ENCODE results near the gene ACD.

ACD gene

DNA sequence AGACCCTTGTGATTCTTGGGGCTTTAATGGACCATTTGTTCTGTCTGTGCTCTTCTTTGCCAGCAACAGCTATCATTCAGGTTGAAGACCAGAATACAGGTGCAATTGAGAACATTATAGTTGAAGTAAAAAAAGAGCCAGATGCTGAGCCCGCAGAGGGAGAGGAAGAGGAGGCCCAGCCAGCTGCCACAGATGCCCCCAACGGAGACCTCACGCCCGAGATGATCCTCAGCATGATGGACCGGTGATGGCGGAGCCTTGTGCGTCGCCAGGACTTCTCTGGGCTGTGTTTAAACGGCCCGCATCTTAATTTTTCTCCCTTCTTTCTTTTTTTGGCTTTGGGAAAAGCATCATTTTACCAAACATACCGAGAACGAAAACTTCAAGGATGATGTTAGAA, 22.4 kb downstream of the ACD start (continued):
- TF ChIP-seq PPARA (CRISPR knock-in tag; IDR thresholded peaks at IDR 0.05; ENCODE audit: borderline replicate concordance) = no peak
- no peak for TF ChIP-seq TCF4 (CRISPR knock-in tag; IDR thresholded peaks at IDR 0.05; ENCODE audit: borderline replicate concordance)
- TF ChIP-seq, protein P1, sequence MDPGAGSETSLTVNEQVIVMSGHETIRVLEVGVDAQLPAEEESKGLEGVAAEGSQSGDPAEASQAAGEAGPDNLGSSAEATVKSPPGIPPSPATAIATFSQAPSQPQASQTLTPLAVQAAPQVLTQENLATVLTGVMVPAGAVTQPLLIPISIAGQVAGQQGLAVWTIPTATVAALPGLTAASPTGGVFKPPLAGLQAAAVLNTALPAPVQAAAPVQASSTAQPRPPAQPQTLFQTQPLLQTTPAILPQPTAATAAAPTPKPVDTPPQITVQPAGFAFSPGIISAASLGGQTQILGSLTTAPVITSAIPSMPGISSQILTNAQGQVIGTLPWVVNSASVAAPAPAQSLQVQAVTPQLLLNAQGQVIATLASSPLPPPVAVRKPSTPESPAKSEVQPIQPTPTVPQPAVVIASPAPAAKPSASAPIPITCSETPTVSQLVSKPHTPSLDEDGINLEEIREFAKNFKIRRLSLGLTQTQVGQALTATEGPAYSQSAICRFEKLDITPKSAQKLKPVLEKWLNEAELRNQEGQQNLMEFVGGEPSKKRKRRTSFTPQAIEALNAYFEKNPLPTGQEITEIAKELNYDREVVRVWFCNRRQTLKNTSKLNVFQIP (CRISPR knock-in tag; IDR thresholded peaks at IDR 0.05; ENCODE audit: borderline replicate concordance, low read depth) = no peak

GRCh38 chr16:67636713-67637112, 23.3 kb downstream of the ACD start:
- ATAC-seq = no peak
- TF ChIP-seq, protein P2, sequence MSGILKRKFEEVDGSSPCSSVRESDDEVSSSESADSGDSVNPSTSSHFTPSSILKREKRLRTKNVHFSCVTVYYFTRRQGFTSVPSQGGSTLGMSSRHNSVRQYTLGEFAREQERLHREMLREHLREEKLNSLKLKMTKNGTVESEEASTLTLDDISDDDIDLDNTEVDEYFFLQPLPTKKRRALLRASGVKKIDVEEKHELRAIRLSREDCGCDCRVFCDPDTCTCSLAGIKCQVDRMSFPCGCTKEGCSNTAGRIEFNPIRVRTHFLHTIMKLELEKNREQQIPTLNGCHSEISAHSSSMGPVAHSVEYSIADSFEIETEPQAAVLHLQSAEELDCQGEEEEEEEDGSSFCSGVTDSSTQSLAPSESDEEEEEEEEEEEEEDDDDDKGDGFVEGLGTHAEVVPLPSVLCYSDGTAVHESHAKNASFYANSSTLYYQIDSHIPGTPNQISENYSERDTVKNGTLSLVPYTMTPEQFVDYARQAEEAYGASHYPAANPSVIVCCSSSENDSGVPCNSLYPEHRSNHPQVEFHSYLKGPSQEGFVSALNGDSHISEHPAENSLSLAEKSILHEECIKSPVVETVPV (CRISPR knock-in tag; IDR thresholded peaks at IDR 0.05) = no peak
- no peak for TF ChIP-seq BACH2 (CRISPR knock-in tag; IDR thresholded peaks at IDR 0.05; ENCODE audit: borderline replicate concordance)
- TF ChIP-seq, protein P3, sequence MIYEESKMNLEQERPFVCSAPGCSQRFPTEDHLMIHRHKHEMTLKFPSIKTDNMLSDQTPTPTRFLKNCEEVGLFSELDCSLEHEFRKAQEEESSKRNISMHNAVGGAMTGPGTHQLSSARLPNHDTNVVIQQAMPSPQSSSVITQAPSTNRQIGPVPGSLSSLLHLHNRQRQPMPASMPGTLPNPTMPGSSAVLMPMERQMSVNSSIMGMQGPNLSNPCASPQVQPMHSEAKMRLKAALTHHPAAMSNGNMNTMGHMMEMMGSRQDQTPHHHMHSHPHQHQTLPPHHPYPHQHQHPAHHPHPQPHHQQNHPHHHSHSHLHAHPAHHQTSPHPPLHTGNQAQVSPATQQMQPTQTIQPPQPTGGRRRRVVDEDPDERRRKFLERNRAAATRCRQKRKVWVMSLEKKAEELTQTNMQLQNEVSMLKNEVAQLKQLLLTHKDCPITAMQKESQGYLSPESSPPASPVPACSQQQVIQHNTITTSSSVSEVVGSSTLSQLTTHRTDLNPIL (CRISPR knock-in tag; IDR thresholded peaks at IDR 0.05; ENCODE audit: low read depth) = no peak
- TF ChIP-seq ZNF8 (CRISPR knock-in tag; IDR thresholded peaks at IDR 0.05) = no peak
- TF ChIP-seq ZC3H10 (CRISPR knock-in tag; IDR thresholded peaks at IDR 0.05) = no peak
- TF ChIP-seq, protein P1 (CRISPR knock-in tag; IDR thresholded peaks at IDR 0.05; ENCODE audit: borderline replicate concordance, low read depth) = no peak
- no peak for TF ChIP-seq TSHZ2 (CRISPR knock-in tag; IDR thresholded peaks at IDR 0.05)
- no peak for TF ChIP-seq ISL1 (CRISPR knock-in tag; IDR thresholded peaks at IDR 0.05)
- TF ChIP-seq PATZ1 (CRISPR knock-in tag; IDR thresholded peaks at IDR 0.05; ENCODE audit: borderline replicate concordance) = no peak
- no peak for TF ChIP-seq SNAI2 (CRISPR knock-in tag; IDR thresholded peaks at IDR 0.05)
- TF ChIP-seq TOX (CRISPR knock-in tag; IDR thresholded peaks at IDR 0.05; ENCODE audit: borderline replicate concordance) = no peak
- no peak for TF ChIP-seq RARB (CRISPR knock-in tag; IDR thresholded peaks at IDR 0.05)
- no peak for TF ChIP-seq CSDC2 (CRISPR knock-in tag; IDR thresholded peaks at IDR 0.05)
- TF ChIP-seq PPARA (CRISPR knock-in tag; IDR thresholded peaks at IDR 0.05; ENCODE audit: borderline replicate concordance) = no peak
- TF ChIP-seq ZNF565 (CRISPR knock-in tag; conservative IDR thresholded peaks at IDR 0.05; ENCODE audit: low read depth) = no peak
- TF ChIP-seq ARNTL (CRISPR knock-in tag; IDR thresholded peaks at IDR 0.05; ENCODE audit: borderline replicate concordance, low read depth) = no peak
- TF ChIP-seq OSR1 (CRISPR knock-in tag; IDR thresholded peaks at IDR 0.05) = no peak
- no peak for TF ChIP-seq GLIS3 (CRISPR knock-in tag; IDR thresholded peaks at IDR 0.05)
- no peak for TF ChIP-seq ESRRG (CRISPR knock-in tag; IDR thresholded peaks at IDR 0.05)
- no peak for TF ChIP-seq ZNF70 (CRISPR knock-in tag; IDR thresholded peaks at IDR 0.05)
